Activated CD8-positive, alpha-beta T cell treated with anti-CD3 and anti-CD28 coated beads for 36 hours (primary cell): Measurements from ENCODE around the gene MRPS25. TPM values are rescaled to one million over a fixed set of nuclear protein-coding genes. Genes with fewer than 3 reads are reported as not detected.

Experiments
- ATAC-seq: fragments of 200-7000 bp; cut with Tn5 transposase; one replicate; pipeline ENCODE4 v1.10.0; 2021; ENCODE audit warnings: mild to moderate bottlenecking, moderate library complexity
- CTCF ChIA-PET: fragments of 350-600 bp; sonication (Branson Sonifier 250); formaldehyde crosslinking; loops from one replicate; lab custom pipeline; 2021; ENCODE audit warnings: antibody characterized with exemption; lab: Charles Lee
- POLR2A ChIA-PET: fragments of 350-600 bp; sonication (Branson Sonifier 250); formaldehyde crosslinking; loops from one replicate; lab custom pipeline; 2021; ENCODE audit warnings: antibody characterized with exemption; lab: Charles Lee
- DNase-seq: peaks from one replicate; pipeline ENCODE4 v3.0.0-alpha.2; 2020
- H3K27ac Mint-ChIP-seq: one replicate; pipeline ENCODE4 v1.8.0; 2021; ENCODE audit warnings: mild to moderate bottlenecking, mixed read lengths
- H3K27me3 Mint-ChIP-seq: one replicate; pipeline ENCODE4 v1.8.0; 2021; ENCODE audit warnings: mixed read lengths
- H3K36me3 Mint-ChIP-seq: one replicate; pipeline ENCODE4 v1.8.0; 2021; ENCODE audit warnings: low read depth, mixed read lengths
- H3K4me1 Mint-ChIP-seq: one replicate; pipeline ENCODE4 v1.8.0; 2021; ENCODE audit warnings: low read depth, mixed read lengths
- H3K4me3 Mint-ChIP-seq: one replicate; pipeline ENCODE4 v1.8.0; 2021; ENCODE audit warnings: mild to moderate bottlenecking, moderate library complexity, mixed read lengths
- H3K9me3 Mint-ChIP-seq: one replicate; pipeline ENCODE4 v1.8.0; 2021; ENCODE audit warnings: mixed read lengths
- CTCF ChIP-seq: fragments of 200-600 bp; IDR thresholded peaks from one replicate; pipeline ENCODE4 v1.8.0; 2022; ENCODE audit warnings: antibody characterized with exemption, mild to moderate bottlenecking
- intact Hi-C: fragments of 100-400 bp; cut with micrococcal nuclease; formaldehyde crosslinking; loops from one replicate; pipeline ENCODE4 v1.10.0; 2022
- total RNA-seq, 2 experiments: library from RNA; stranded (reverse); gene quantifications; one replicate each; pipeline ENCODE4 v1.2.3, GENCODE V29; 2021

Gene MRPS25
- total RNA-seq, 2 experiments from 2014 or later = 73.9 to 78.2 TPM

DNA sequence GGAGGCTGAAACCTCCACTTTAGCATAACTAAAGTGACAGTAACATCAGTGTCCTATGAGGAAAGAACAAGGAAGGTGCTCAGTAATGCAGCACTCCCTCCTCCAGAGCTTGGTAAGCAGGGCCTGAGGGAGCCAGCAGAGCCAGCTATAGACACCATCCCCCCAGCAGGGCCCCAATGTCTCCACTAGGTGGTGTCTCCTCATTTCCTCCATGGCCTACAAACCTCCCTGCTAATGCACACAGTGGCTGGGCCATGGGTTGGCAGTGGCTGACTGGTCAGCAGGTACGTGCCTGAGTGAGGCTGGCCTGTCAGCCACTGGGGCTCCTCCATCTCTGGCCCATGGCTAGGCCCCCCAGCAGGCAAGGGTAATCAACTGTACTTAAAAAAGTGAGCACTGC, 13.6 kb downstream of the MRPS25 start:
- peaks cover 1% of the 10 kb centered on the region for H3K9me3 Mint-ChIP-seq
- peak; percentile 78 for ATAC-seq
- CTCF ChIA-PET = interaction anchor here (0.8 to 2.1 kb wide), 15 partner anchors 13 to 125 kb away, joined by 3 to 14 read pairs (median 4); partner anchors contain the start of gene MRPS25
- no peak overlapping the region for H3K4me3 Mint-ChIP-seq
- H3K27ac Mint-ChIP-seq = peak overlapping the region; percentile 38
- peak; percentile 65 for TF ChIP-seq CTCF
- peaks cover 51% of the 10 kb centered on the region for H3K4me1 Mint-ChIP-seq
- no peaks in the 10 kb centered on the region for H3K27me3 Mint-ChIP-seq
- peaks cover 61% of the 10 kb centered on the region for H3K36me3 Mint-ChIP-seq
- POLR2A ChIA-PET = interaction anchor here (2.5 kb wide), 1 partner anchor 13 kb away, joined by 10 read pairs; the partner anchor contains the start of gene MRPS25
- peak; percentile 69 for DNase-seq
- intact Hi-C loops = no loop called here

GRCh38 chr3:15050405-15051092, 14.6 kb downstream of the MRPS25 start:
- Mint-ChIP-seq H3K36me3 (peaks cover 63% of the 10 kb centered on the region), H3K4me3 (no peak overlapping the region), H3K27ac (peak overlapping the region; percentile 44), H3K4me1 (peaks cover 47% of the 10 kb centered on the region), H3K27me3 (no peaks in the 10 kb centered on the region), H3K9me3 (peaks cover 1% of the 10 kb centered on the region)
- ChIA-PET CTCF (interaction anchor here (0.8 to 2.1 kb wide), 13 partner anchors 13 to 129 kb away, joined by 3 to 14 read pairs (median 4); partner anchors contain the start of gene MRPS25), POLR2A (interaction anchor here (0.6 to 2.5 kb wide), 3 partner anchors 14 to 445 kb away, joined by 3 to 10 read pairs (median 3); partner anchors contain the start of gene MRPS25)
- ATAC-seq (no peak), DNase-seq (no peak)
- TF ChIP-seq CTCF = no peak
- intact Hi-C loops = no loop called here

- Mint-ChIP-seq H3K9me3 (no peaks in the 10 kb centered on the region), H3K36me3 (peaks cover 60% of the 10 kb centered on the region), H3K27me3 (no peaks in the 10 kb centered on the region), H3K27ac (no peak overlapping the region), H3K4me3 (no peak overlapping the region), H3K4me1 (peaks cover 46% of the 10 kb centered on the region)
- no peak for TF ChIP-seq CTCF
- CTCF ChIA-PET = interaction anchor here (1.0 to 2.0 kb wide), 4 partner anchors 12 to 128 kb away, joined by 3 to 7 read pairs (median 4); partner anchors contain the start of gene MRPS25
- intact Hi-C loops = no loop called here
- POLR2A ChIA-PET = interaction anchor here (1.0 to 1.1 kb wide), 2 partner anchors 11 to 48 kb away, joined by 3 read pairs; no protein-coding TSS in a partner anchor
- no peak for ATAC-seq
- no peak for DNase-seq
Observed at GRCh38 chr3:15049584-15049983, 15.5 kb downstream of the MRPS25 start.

GRCh38 chr3:15045667-15046066, 19.4 kb downstream of the MRPS25 start:
- Mint-ChIP-seq H3K27me3 (no peaks in the 10 kb centered on the region), H3K36me3 (peaks cover 70% of the 10 kb centered on the region), H3K9me3 (no peaks in the 10 kb centered on the region), H3K27ac (peak overlapping the region; percentile 41), H3K4me3 (no peak overlapping the region), H3K4me1 (peaks cover 25% of the 10 kb centered on the region)
- ATAC-seq (no peak), DNase-seq (no peak)
- CTCF ChIA-PET = no interaction called here
- no peak for TF ChIP-seq CTCF
- POLR2A ChIA-PET = no interaction called here
- intact Hi-C loops = no loop called here

DNA sequence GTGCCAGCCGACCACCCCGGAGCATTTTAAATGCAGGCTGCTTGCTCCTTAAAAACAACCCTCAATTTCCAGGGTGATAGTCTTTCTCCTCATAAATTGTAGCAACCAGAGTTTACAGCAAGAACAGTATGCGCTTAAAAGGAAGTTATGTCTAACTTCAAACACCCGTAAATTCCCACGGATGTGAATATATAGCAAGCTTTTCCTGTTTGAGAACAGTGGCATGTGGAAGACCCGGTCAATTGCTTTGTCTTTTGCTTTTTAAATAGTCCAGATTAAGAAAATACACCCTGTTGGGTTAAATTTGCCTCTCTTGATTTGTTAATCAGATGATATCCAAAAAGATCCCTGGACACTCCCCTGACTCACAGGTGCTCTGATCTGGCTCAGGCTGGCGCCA, 20.8 kb downstream of the MRPS25 start:
- ChIA-PET CTCF (no interaction called here), POLR2A (interaction anchor here (0.9 kb wide), 1 partner anchor 483 kb away, joined by 4 read pairs; no protein-coding TSS in a partner anchor)
- DNase-seq = no peak
- Mint-ChIP-seq H3K27me3 (no peaks in the 10 kb centered on the region), H3K9me3 (no peaks in the 10 kb centered on the region), H3K4me1 (peaks cover 19% of the 10 kb centered on the region), H3K27ac (peak overlapping the region; percentile 55), H3K4me3 (no peak overlapping the region), H3K36me3 (peaks cover 59% of the 10 kb centered on the region)
- intact Hi-C loops = no loop called here
- ATAC-seq = no peak
- no peak for TF ChIP-seq CTCF
